HCT116 (cell line): ENCODE results near the gene CCDC201. TPM values are rescaled to one million over a fixed set of nuclear protein-coding genes. Genes with fewer than 3 reads are reported as not detected.

Experiments used
- ATAC-seq: fragments of 200-7000 bp; cut with Tn5 transposase; 2 replicates; pipeline ENCODE4 v1.9.1; 2020; ENCODE audit warnings: mild to moderate bottlenecking, moderate library complexity
- BruUV-seq: library from RNA; stranded (reverse); fragments of 400-500 nt; replicated peaks from 2 replicates; lab custom pipeline; 2021; lab: Mats Ljungman, UMichigan
- CTCF ChIA-PET: fragments of 300-600 bp; sonication (Branson Sonifier 250); formaldehyde crosslinking; loops from one replicate; lab custom pipeline; 2021; ENCODE audit warnings: antibody characterized with exemption; lab: Charles Lee
- POLR2A ChIA-PET: fragments of 300-600, 350-600 bp; sonication (Branson Sonifier 250); formaldehyde crosslinking; loops from one replicate; lab custom pipeline; 2021; ENCODE audit warnings: antibody characterized with exemption; lab: Charles Lee
- RAD21 ChIA-PET, 2 experiments: fragments of 300-600 bp; sonication (Branson Sonifier 250); formaldehyde crosslinking; loops; one replicate each; lab custom pipeline; 2023; ENCODE audit warnings: low total read pairs in 2 of 2; ENCODE audit not compliant: uncharacterized antibody in 2 of 2, unreplicated experiment in 2 of 2, low non-redundant PET in 1 of 2; lab: Charles Lee
- DNase-seq: peaks from one replicate; pipeline ENCODE4 v3.0.0-alpha.2; 2010; ENCODE audit warnings: low read depth, low spot score
- H2AFZ ChIP-seq: fragments of 200-600 bp; shearing (Covaris generic), sonication (generic); 2 replicates; pipeline ENCODE4 v1.6.1; 2017; ENCODE audit warnings: low read depth, mixed run types, mixed read lengths, antibody characterized with exemption, low read length; ENCODE audit not compliant: poor library complexity, severe bottlenecking
- H3K27ac ChIP-seq: 2 replicates; pipeline ENCODE4 v1.5.1; 2012; ENCODE audit warnings: low read depth, low read length
- H3K27me3 ChIP-seq: fragments of 200-600 bp; sonication (generic); 2 replicates; pipeline ENCODE4 v1.6.1; 2016; ENCODE audit warnings: mixed run types, low read length, mixed read lengths; ENCODE audit not compliant: insufficient read depth
- H3K36me3 ChIP-seq, 2 experiments: fragments of 200-500 bp in 1 of 2; fragments of 200-600 bp in 1 of 2; sonication (Bioruptor generic) in 1 of 2; sonication (generic) in 1 of 2; 2 replicates each; pipeline versions ENCODE4 v1.5.1 to v1.6.1; 2014 to 2016; ENCODE audit warnings: low read length in 2 of 2, inconsistent platforms in 1 of 2, mixed read lengths in 1 of 2, mixed run types in 1 of 2; ENCODE audit not compliant: insufficient read depth in 2 of 2, control insufficient read depth in 1 of 2
- H3K4me1 ChIP-seq, 2 experiments: fragments of 200-600 bp in 1 of 2; sonication (generic) in 1 of 2; 2 replicates each; pipeline versions ENCODE4 v1.5.1 to v1.6.1; 2012 to 2017; ENCODE audit warnings: low read length in 2 of 2, inconsistent platforms in 1 of 2, mild to moderate bottlenecking in 1 of 2, mixed read lengths in 1 of 2, mixed run types in 1 of 2, moderate library complexity in 1 of 2; ENCODE audit not compliant: insufficient read depth in 2 of 2, control insufficient read depth in 1 of 2
- H3K4me2 ChIP-seq: fragments of 200-600 bp; sonication (generic); 2 replicates; pipeline ENCODE4 v1.6.1; 2017; ENCODE audit warnings: mixed run types, low read length, mixed read lengths
- H3K4me3 ChIP-seq, 2 experiments: fragments of 200-600 bp in 1 of 2; sonication (generic) in 1 of 2; replicated peaks in 1 of 2; 2 replicates each; pipeline ENCODE4 v1.5.1; 2011 to 2016; ENCODE audit warnings: low read length in 2 of 2, control low read depth in 1 of 2, low read depth in 1 of 2, mild to moderate bottlenecking in 1 of 2, mixed read lengths in 1 of 2, mixed run types in 1 of 2
- H3K79me2 ChIP-seq: fragments of 200-600 bp; sonication (generic); 2 replicates; pipeline ENCODE4 v1.6.1; 2017; ENCODE audit warnings: mild to moderate bottlenecking, mixed run types, low read length, moderate library complexity, mixed read lengths; ENCODE audit not compliant: insufficient read depth
- H3K9ac ChIP-seq: fragments of 200-600 bp; sonication (generic); 2 replicates; pipeline ENCODE4 v1.6.1; 2016; ENCODE audit warnings: low read length, mixed read lengths
- H3K9me2 ChIP-seq: fragments of 200-600 bp; sonication (generic), shearing (Covaris generic); 2 replicates; pipeline ENCODE4 v1.6.1; 2017; ENCODE audit warnings: mixed run types, mild to moderate bottlenecking, moderate library complexity; ENCODE audit not compliant: insufficient read depth
- H3K9me3 ChIP-seq, 2 experiments: fragments of 200-500 bp in 1 of 2; fragments of 200-600 bp in 1 of 2; sonication (Bioruptor generic) in 1 of 2; sonication (generic) in 1 of 2; 2 replicates each; pipeline ENCODE4 v1.6.1; 2014 to 2017; ENCODE audit warnings: low read length in 2 of 2, mixed read lengths in 2 of 2, inconsistent platforms in 1 of 2, low read depth in 1 of 2, mild to moderate bottlenecking in 1 of 2, mixed run types in 1 of 2, moderate library complexity in 1 of 2; ENCODE audit not compliant: control insufficient read depth in 1 of 2, insufficient read depth in 1 of 2
- H4K20me1 ChIP-seq: fragments of 200-600 bp; sonication (generic), shearing (Covaris generic); 2 replicates; pipeline ENCODE4 v1.6.1; 2017; ENCODE audit warnings: mixed run types, mild to moderate bottlenecking, moderate library complexity; ENCODE audit not compliant: insufficient read depth
- ELF1 ChIP-seq: IDR thresholded peaks from 2 replicates; pipeline ENCODE4 v1.6.1; 2012; ENCODE audit warnings: low read depth, borderline replicate concordance
- FOSL1 ChIP-seq: IDR thresholded peaks from 2 replicates; pipeline ENCODE4 v1.6.1; 2012; ENCODE audit warnings: low read depth
- POLR2AphosphoS5 ChIP-seq: IDR thresholded peaks from 2 replicates; pipeline ENCODE4 v1.6.1; 2011; ENCODE audit warnings: mild to moderate bottlenecking, low read depth, low read length, moderate library complexity
- RAD21 ChIP-seq: IDR thresholded peaks from 2 replicates; pipeline ENCODE4 v1.6.1; 2012; ENCODE audit warnings: low read depth, mild to moderate bottlenecking
- SP1 ChIP-seq: IDR thresholded peaks from 2 replicates; pipeline ENCODE4 v1.6.1; 2012; ENCODE audit warnings: low read depth
- TCF7L2 ChIP-seq: IDR thresholded peaks from 2 replicates; pipeline ENCODE4 v1.7.0; 2011; ENCODE audit warnings: borderline replicate concordance, inconsistent platforms; ENCODE audit not compliant: insufficient read depth, insufficient read length; ENCODE audit errors: extremely low read depth
- YY1 ChIP-seq: IDR thresholded peaks from 2 replicates; pipeline ENCODE4 v1.6.1; 2011; ENCODE audit warnings: low read length, low read depth, moderate library complexity, mild to moderate bottlenecking; ENCODE audit not compliant: insufficient replicate concordance; ENCODE audit errors: extremely low read depth
- ZNF274 ChIP-seq: fragments of 200-500 bp; sonication (Bioruptor generic); IDR thresholded peaks from 2 replicates; pipeline ENCODE4 v1.6.1; 2014; ENCODE audit warnings: mild to moderate bottlenecking, low read depth, low read length, inconsistent platforms
- intact Hi-C: fragments of 100-400 bp; cut with micrococcal nuclease; formaldehyde crosslinking; loops from 2 replicates; pipeline ENCODE4 v1.10.0; 2022
- total RNA-seq: library from RNA; stranded (reverse); gene quantifications from one replicate; pipeline ENCODE4 v1.2.1, GENCODE V29; 2021; ENCODE audit not compliant: unreplicated experiment
- TF ChIP-seq, protein P1 (sequence below): IDR thresholded peaks from 2 replicates; pipeline ENCODE4 v1.6.1; 2012
- TF ChIP-seq, protein P2 (sequence below), 3 experiments: fragments of 200-600 bp in 1 of 3; sonication (generic) in 1 of 3; IDR thresholded peaks in 2 of 3; conservative IDR thresholded peaks in 1 of 3; 2 replicates each; pipeline ENCODE4 v1.5.1; 2012 to 2017; ENCODE audit warnings: low read depth in 2 of 3, low read length in 2 of 3, antibody characterized with exemption in 1 of 3, borderline replicate concordance in 1 of 3, control low read depth in 1 of 3, mild to moderate bottlenecking in 1 of 3, mixed read lengths in 1 of 3, mixed run types in 1 of 3, moderate library complexity in 1 of 3; ENCODE audit not compliant: insufficient read depth in 1 of 3
- TF ChIP-seq, protein P3 (sequence below): IDR thresholded peaks from 2 replicates; pipeline ENCODE4 v1.6.1; 2011; ENCODE audit warnings: mild to moderate bottlenecking, low read length, moderate library complexity; ENCODE audit not compliant: insufficient replicate concordance; ENCODE audit errors: extremely low read depth

The CCDC201 gene
- total RNA-seq, 1 experiment from 2014 or later = not detected

DNA sequence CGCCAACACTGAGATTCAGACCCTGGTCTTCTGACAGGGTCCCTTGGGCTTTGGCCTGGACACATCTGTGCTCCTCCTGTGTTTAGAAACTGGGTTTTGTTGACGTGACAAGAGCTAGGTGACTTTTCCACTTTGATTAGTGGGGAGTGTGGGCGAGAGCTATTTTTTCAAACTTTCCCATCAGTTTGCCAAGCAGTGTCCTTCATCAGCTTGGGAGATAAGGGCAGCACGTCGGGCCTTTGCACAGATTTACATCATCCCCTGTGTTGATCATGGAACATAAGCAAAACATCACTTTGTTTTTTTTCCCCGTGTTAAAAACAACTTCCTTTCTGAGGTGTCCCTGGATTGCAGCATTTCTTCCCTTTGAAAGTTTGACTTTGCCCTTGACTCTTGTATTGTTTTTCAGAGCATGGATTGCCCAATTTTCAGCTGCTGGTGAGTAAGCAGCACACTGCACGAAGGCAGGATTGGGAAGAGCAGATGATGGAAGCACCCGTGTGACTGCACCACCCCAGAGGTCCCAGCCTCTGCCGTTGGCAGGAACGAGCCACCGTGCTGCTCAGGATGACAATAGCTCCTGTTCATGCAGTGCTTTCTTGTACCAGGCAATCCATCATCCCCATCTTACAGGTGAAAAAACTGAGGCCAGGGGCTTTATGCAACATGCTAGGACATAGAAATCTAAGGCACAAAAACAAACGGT, 9.0 kb upstream of the CCDC201 start:
- intact Hi-C loops = no loop called here
- Histone ChIP-seq H3K36me3 (no peaks in the 10 kb centered on the region), H3K27ac (no peak overlapping the region), H3K4me2 (no peak overlapping the region), H3K9me3 (no peaks in the 10 kb centered on the region), H2AFZ (no peak overlapping the region), H3K9ac (no peak overlapping the region), H3K4me1 (peaks cover 12 to 16% of the 10 kb centered on the region in 2 experiments), H4K20me1 (no peaks in the 10 kb centered on the region), H3K4me3 (no peak overlapping the region), H3K27me3 (no peaks in the 10 kb centered on the region), H3K79me2 (no peaks in the 10 kb centered on the region), H3K9me2 (no peaks in the 10 kb centered on the region)
- TF ChIP-seq, protein P1, sequence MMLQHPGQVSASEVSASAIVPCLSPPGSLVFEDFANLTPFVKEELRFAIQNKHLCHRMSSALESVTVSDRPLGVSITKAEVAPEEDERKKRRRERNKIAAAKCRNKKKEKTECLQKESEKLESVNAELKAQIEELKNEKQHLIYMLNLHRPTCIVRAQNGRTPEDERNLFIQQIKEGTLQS = no peak
- TF ChIP-seq, protein P2, sequence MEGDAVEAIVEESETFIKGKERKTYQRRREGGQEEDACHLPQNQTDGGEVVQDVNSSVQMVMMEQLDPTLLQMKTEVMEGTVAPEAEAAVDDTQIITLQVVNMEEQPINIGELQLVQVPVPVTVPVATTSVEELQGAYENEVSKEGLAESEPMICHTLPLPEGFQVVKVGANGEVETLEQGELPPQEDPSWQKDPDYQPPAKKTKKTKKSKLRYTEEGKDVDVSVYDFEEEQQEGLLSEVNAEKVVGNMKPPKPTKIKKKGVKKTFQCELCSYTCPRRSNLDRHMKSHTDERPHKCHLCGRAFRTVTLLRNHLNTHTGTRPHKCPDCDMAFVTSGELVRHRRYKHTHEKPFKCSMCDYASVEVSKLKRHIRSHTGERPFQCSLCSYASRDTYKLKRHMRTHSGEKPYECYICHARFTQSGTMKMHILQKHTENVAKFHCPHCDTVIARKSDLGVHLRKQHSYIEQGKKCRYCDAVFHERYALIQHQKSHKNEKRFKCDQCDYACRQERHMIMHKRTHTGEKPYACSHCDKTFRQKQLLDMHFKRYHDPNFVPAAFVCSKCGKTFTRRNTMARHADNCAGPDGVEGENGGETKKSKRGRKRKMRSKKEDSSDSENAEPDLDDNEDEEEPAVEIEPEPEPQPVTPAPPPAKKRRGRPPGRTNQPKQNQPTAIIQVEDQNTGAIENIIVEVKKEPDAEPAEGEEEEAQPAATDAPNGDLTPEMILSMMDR (IDR thresholded peaks at IDR 0.05 in 2 of 3, conservative IDR thresholded peaks at IDR 0.05 in 1 of 3; ENCODE audit: borderline replicate concordance in 1 of 3, insufficient read depth in 1 of 3, low read depth in 2 of 3, low read length in 2 of 3) = no peak
- no peak for TF ChIP-seq ZNF274
- no peak for TF ChIP-seq RAD21
- TF ChIP-seq ELF1 = no peak
- TF ChIP-seq FOSL1 = no peak
- TF ChIP-seq, protein P3, sequence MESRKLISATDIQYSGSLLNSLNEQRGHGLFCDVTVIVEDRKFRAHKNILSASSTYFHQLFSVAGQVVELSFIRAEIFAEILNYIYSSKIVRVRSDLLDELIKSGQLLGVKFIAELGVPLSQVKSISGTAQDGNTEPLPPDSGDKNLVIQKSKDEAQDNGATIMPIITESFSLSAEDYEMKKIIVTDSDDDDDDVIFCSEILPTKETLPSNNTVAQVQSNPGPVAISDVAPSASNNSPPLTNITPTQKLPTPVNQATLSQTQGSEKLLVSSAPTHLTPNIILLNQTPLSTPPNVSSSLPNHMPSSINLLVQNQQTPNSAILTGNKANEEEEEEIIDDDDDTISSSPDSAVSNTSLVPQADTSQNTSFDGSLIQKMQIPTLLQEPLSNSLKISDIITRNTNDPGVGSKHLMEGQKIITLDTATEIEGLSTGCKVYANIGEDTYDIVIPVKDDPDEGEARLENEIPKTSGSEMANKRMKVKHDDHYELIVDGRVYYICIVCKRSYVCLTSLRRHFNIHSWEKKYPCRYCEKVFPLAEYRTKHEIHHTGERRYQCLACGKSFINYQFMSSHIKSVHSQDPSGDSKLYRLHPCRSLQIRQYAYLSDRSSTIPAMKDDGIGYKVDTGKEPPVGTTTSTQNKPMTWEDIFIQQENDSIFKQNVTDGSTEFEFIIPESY = no peak
- no peak for TF ChIP-seq SP1
- no peak for TF ChIP-seq TCF7L2
- TF ChIP-seq POLR2AphosphoS5 = no peak
- TF ChIP-seq YY1 = no peak
- no peak for ATAC-seq
- RAD21 ChIA-PET = no interaction called here
- no TSS peak for BruUV-seq
- POLR2A ChIA-PET = no interaction called here
- CTCF ChIA-PET = no interaction called here
- DNase-seq = no peak
